Heart right ventricle (tissue), 16 donors: ENCODE data around the gene AUTS2. TPM values are rescaled to one million over a fixed set of nuclear protein-coding genes. Genes with fewer than 3 reads are reported as not detected.

Experiments used
- ATAC-seq, 8 donors: fragments of 200-7000 bp; cut with Tn5 transposase; one replicate each; pipeline ENCODE4 v1.9.1; 2020; ENCODE audit warnings: mild to moderate bottlenecking in 8 of 8, moderate library complexity in 8 of 8, moderate number of reproducible peaks in 1 of 8
- DNase-seq, 2 donors: peaks; one replicate each; pipeline ENCODE4 v3.0.0-alpha.2; 2020
- H3K27ac ChIP-seq, 10 donors: fragments of 200-600 bp; sonication (generic) in 2 of 10; one replicate each; pipeline versions ENCODE4 v1.5.0 to v1.8.0; 2020 to 2022; ENCODE audit warnings: mild to moderate bottlenecking in 3 of 10
- H3K27me3 ChIP-seq, 7 donors: fragments of 200-600 bp; one replicate each; pipeline ENCODE4 v1.8.0; 2021 to 2022; ENCODE audit warnings: mild to moderate bottlenecking in 2 of 7
- H3K36me3 ChIP-seq, 9 donors: fragments of 200-600 bp; sonication (generic) in 1 of 9; one replicate each; pipeline versions ENCODE4 v1.5.0 to v1.8.0; 2020 to 2022; ENCODE audit warnings: mild to moderate bottlenecking in 2 of 9
- H3K4me1 ChIP-seq, 9 donors: fragments of 200-600 bp; sonication (generic) in 1 of 9; one replicate each; pipeline versions ENCODE4 v1.5.0 to v1.8.0; 2020 to 2022; ENCODE audit warnings: mild to moderate bottlenecking in 4 of 9
- H3K4me3 ChIP-seq, 10 donors: fragments of 200-600 bp; sonication (generic) in 2 of 10; one replicate each; pipeline versions ENCODE4 v1.5.0 to v1.8.0; 2020 to 2022; ENCODE audit warnings: mild to moderate bottlenecking in 7 of 10, moderate library complexity in 2 of 10
- H3K9me3 ChIP-seq, 11 donors: fragments of 200-600 bp in 10 of 11; sonication (generic) in 2 of 11; one replicate each; pipeline versions ENCODE4 v1.5.0 to v1.8.0; 2013 to 2022; ENCODE audit warnings: mild to moderate bottlenecking in 2 of 11, control low read depth in 1 of 11, moderate library complexity in 1 of 11
- CTCF ChIP-seq, 9 donors: fragments of 200-600 bp; sonication (generic) in 2 of 9; IDR thresholded peaks; one replicate each; pipeline versions ENCODE4 v1.5.0 to v1.8.0; 2021 to 2022; ENCODE audit warnings: antibody characterized with exemption in 9 of 9, mild to moderate bottlenecking in 5 of 9, moderate library complexity in 1 of 9
- WGBS, 2 donors: extraction: QIAGEN DNeasy Blood & Tissue Kit; methylation state at CpG; one replicate each; pipeline ENCODE4 v1.1.7; 2013; ENCODE audit warnings: inconsistent platforms in 1 of 2; 5-methylcytosine and 5-hydroxymethylcytosine counted together
- intact Hi-C, 10 donors: fragments of 100-400 bp; cut with DNase I; formaldehyde crosslinking; loops; one replicate each; pipeline versions ENCODE4 v1.11.1 to v1.14.2; 2022
- polyA plus RNA-seq, 2 donors: library from polyadenylated mRNA; stranded (reverse); fragments of 200-250 nt; gene quantifications; one replicate each; pipeline ENCODE4 v1.2.3, GENCODE V29; 2013
- total RNA-seq, 10 donors: library from RNA; stranded (reverse); fragmentation: NEBNext Ultra II Directional in 3 of 10; extraction: Animal tissue kit (Norgen Biotek cat#: 25700) in 3 of 10; gene quantifications; one replicate each; pipeline versions ENCODE4 v1.2.1 to v1.2.4, GENCODE V29; 2021 to 2023
- donor health status: Arrhythmogenic right ventricular cardiomyopathy.
- donor health status: ischemic (EF 13 %, LVEDD 7.1; RV severe dilation, severe dysfunction).
- donor health status: healthy with polysubstance abuse.
- donor health status: DM: no; HTN: yes; CAD: no.
- donor health status: DM: no; HTN: no; CAD: no.
- donor health status: ischemic (EF 25% LVEDD 6.9; RV normal size, moderate dysfunction).
- donor health status: ischemic (EF 25% LVEDD 5.7; RV mildly dilated, moderate dysfunction).
- donor health status: healthy.
- donor health status: DM: yes; HTN: yes; CAD: no.
- donor health status: Ischemic cardiomyopathy.
- donor health status: ischemic (EF 35%, LVEDD 5.7; RV mildly dilated, moderate dysfunction).
- donor health status: nonischemic (EF 11% LVEDD 7.7; RV severe dilation, severe dysfunction).
- donor health status: DM: yes; HTN: yes; CAD: no.
- donor health status: PGD.
- donor health status: ischemic (EF 29% LVEDD 5.4; RV normal size, mild dysfunction).
- donor health status: nonischemic (EF 23%, LVEDD 6.1; RV moderate dilation, normal function).

Gene AUTS2
- total and polyA plus RNA-seq, 12 donors = 1.6 to 11.2 (median 7.3) TPM

GRCh38 chr7:70116244-70116643 lies 518.0 kb downstream of the AUTS2 start:
- intact Hi-C loops = no loop called here
- Histone ChIP-seq H3K9me3 (peaks cover 0 to 14% (median 7%) of the 10 kb centered on the region in 11 donors), H3K36me3 (peaks cover 0 to 32% (median 0%) of the 10 kb centered on the region in 9 donors), H3K27ac (no peak overlapping the region), H3K4me3 (no peak overlapping the region), H3K4me1 (no peaks in the 10 kb centered on the region), H3K27me3 (no peaks in the 10 kb centered on the region)
- 70 to 85% methylated on average over 2 of the region's 2 CpGs for WGBS, 2 donors
- ATAC-seq = no peak
- TF ChIP-seq CTCF (IDR thresholded peaks at IDR 0.05) = no peak
- no peak for DNase-seq

- Histone ChIP-seq H3K4me1 (no peaks in the 10 kb centered on the region), H3K4me3 (no peak overlapping the region), H3K27ac (no peak overlapping the region), H3K36me3 (peaks cover 0 to 37% (median 0%) of the 10 kb centered on the region in 9 donors), H3K9me3 (peaks cover 0 to 20% (median 12%) of the 10 kb centered on the region in 11 donors), H3K27me3 (no peaks in the 10 kb centered on the region)
- no peak for TF ChIP-seq CTCF (IDR thresholded peaks at IDR 0.05)
- no peak for ATAC-seq
- 97 to 98% methylated on average over 1 of the region's 1 CpG for WGBS, 2 donors
- intact Hi-C loops = no loop called here
- DNase-seq = no peak
Observed at GRCh38 chr7:70116867-70117266, 518.6 kb downstream of the AUTS2 start.

GRCh38 chr7:70120851-70121250 lies 522.6 kb downstream of the AUTS2 start:
- intact Hi-C loops = no loop called here
- peaks cover 0 to 37% (median 0%) of the 10 kb centered on the region in 9 donors for H3K36me3 ChIP-seq

GRCh38 chr7:70131817-70132216 lies 533.5 kb downstream of the AUTS2 start:
- H3K9me3 ChIP-seq = no peaks in the 10 kb centered on the region
- no peaks in the 10 kb centered on the region for H3K36me3 ChIP-seq
- TF ChIP-seq CTCF (IDR thresholded peaks at IDR 0.05) = no peak
- peaks cover 0 to 12% (median 0%) of the 10 kb centered on the region in 9 donors for H3K4me1 ChIP-seq
- H3K27ac ChIP-seq = no peak overlapping the region
- 80 to 83% methylated on average over 3 of the region's 3 CpGs for WGBS, 2 donors
- intact Hi-C loops = no loop called here
- DNase-seq = no peak
- no peaks in the 10 kb centered on the region for H3K27me3 ChIP-seq
- no peak overlapping the region for H3K4me3 ChIP-seq
- ATAC-seq = no peak

More at GRCh38 chr7:70120851-70121250, 522.6 kb downstream of the AUTS2 start:
- DNase-seq (no peak), ATAC-seq (no peak)
- WGBS, 2 donors = 95 to 100% methylated on average over 1 of the region's 1 CpG
- no peaks in the 10 kb centered on the region for H3K27me3 ChIP-seq
- no peak overlapping the region for H3K4me3 ChIP-seq
- H3K4me1 ChIP-seq = no peaks in the 10 kb centered on the region
- H3K27ac ChIP-seq = no peak overlapping the region
- H3K9me3 ChIP-seq = peaks cover 0 to 51% (median 29%) of the 10 kb centered on the region in 11 donors
- no peak for TF ChIP-seq CTCF (IDR thresholded peaks at IDR 0.05)
